ENCODE data around the gene FOLR2.

FOLR2 gene

DNA sequence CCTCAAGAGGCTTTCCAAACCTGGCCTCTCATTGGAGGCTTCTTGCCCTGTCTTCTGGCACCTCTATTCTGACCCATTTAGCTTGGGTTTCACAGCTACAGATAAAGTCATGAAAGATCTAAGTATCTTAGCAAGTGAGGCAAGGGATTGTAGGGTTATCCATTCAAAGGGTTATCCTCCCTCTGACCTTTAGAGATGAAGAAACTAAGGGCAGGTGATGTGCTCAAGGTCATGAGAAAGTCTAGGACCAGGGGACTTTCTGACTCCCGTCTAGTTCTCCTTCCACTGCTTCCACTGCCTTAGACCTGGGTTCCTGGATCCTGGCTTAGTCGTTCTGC is 20.1 kb downstream of the FOLR2 start:
- CTCF ChIA-PET = interaction anchor here (0.7 to 1.8 kb wide), 3 partner anchors 14 to 194 kb away, joined by 3 to 7 read pairs (median 3); no protein-coding TSS in a partner anchor
- TF ChIP-seq FOXA1 (IDR thresholded peaks at IDR 0.05) (no peak), HDGF (IDR thresholded peaks at IDR 0.05; ENCODE audit: borderline replicate concordance) (no peak), FOXK2 (IDR thresholded peaks at IDR 0.05) (no peak), FOXM1 (IDR thresholded peaks at IDR 0.05; ENCODE audit: borderline replicate concordance) (no peak), ZNF384 (IDR thresholded peaks at IDR 0.05) (no peak), SUZ12 (IDR thresholded peaks at IDR 0.05) (no peak), TARDBP (IDR thresholded peaks at IDR 0.05) (no peak), LEF1 (IDR thresholded peaks at IDR 0.05; ENCODE audit: borderline replicate concordance) (no peak), BHLHE40 (IDR thresholded peaks at IDR 0.05; ENCODE audit: borderline replicate concordance) (no peak), ARNT (IDR thresholded peaks at IDR 0.05) (no peak), L3MBTL2 (conservative IDR thresholded peaks at IDR 0.05) (no peak)
- TF ChIP-seq, protein P1, sequence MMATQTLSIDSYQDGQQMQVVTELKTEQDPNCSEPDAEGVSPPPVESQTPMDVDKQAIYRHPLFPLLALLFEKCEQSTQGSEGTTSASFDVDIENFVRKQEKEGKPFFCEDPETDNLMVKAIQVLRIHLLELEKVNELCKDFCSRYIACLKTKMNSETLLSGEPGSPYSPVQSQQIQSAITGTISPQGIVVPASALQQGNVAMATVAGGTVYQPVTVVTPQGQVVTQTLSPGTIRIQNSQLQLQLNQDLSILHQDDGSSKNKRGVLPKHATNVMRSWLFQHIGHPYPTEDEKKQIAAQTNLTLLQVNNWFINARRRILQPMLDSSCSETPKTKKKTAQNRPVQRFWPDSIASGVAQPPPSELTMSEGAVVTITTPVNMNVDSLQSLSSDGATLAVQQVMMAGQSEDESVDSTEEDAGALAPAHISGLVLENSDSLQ (IDR thresholded peaks at IDR 0.05) = no peak
- no peak for DNase-seq (ENCODE audit: extremely low spot score)
- POLR2A ChIA-PET = interaction anchor here (5.8 kb wide), 1 partner anchor 13 kb away, joined by 45 read pairs; the partner anchor contains the start of gene INPPL1

DNA sequence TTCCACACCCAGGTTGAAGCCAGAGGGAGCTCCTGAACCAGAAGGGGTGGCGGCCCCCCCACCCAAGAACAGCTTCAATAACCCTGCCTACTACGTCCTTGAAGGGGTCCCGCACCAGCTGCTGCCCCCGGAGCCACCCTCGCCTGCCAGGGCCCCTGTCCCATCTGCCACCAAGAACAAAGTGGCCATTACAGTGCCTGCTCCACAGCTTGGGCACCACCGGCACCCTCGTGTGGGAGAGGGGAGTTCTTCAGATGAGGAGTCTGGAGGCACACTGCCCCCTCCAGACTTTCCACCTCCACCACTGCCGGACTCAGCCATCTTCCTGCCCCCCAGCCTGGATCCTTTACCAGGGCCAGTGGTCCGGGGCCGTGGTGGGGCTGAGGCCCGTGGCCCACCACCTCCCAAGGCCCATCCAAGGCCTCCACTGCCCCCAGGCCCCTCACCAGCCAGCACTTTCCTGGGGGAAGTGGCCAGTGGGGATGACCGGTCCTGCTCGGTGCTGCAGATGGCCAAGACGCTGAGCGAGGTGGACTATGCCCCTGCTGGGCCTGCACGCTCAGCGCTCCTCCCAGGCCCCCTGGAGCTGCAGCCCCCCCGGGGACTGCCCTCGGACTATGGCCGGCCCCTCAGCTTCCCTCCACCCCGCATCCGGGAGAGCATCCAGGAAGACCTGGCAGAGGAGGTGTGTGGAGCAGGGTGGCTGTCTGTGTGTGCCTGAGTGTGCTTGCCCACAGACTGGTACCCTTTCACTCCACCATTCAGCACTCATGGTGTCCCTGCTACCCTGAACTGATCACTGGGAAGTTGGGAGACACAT is 20.7 kb downstream of the FOLR2 start:
- TF ChIP-seq ZNF384 (IDR thresholded peaks at IDR 0.05) (no peak), FOXA1 (IDR thresholded peaks at IDR 0.05) (no peak), ARNT (IDR thresholded peaks at IDR 0.05) (no peak), FOXM1 (IDR thresholded peaks at IDR 0.05; ENCODE audit: borderline replicate concordance) (no peak), ELF4 (IDR thresholded peaks at IDR 0.05) (no peak), LEF1 (IDR thresholded peaks at IDR 0.05; ENCODE audit: borderline replicate concordance) (no peak), NFRKB (IDR thresholded peaks at IDR 0.05) (no peak), TARDBP (IDR thresholded peaks at IDR 0.05) (no peak), HDGF (IDR thresholded peaks at IDR 0.05; ENCODE audit: borderline replicate concordance) (no peak), L3MBTL2 (conservative IDR thresholded peaks at IDR 0.05) (no peak), SUZ12 (IDR thresholded peaks at IDR 0.05) (no peak), BHLHE40 (IDR thresholded peaks at IDR 0.05; ENCODE audit: borderline replicate concordance) (no peak), SP1 (IDR thresholded peaks at IDR 0.05) (no peak), CTBP1 (IDR thresholded peaks at IDR 0.05; ENCODE audit: borderline replicate concordance) (no peak), FOXK2 (IDR thresholded peaks at IDR 0.05) (no peak)
- TF ChIP-seq, protein P1 (IDR thresholded peaks at IDR 0.05) = no peak
- DNase-seq (ENCODE audit: extremely low spot score) = no peak
- ChIA-PET CTCF (interaction anchor here (0.6 to 1.8 kb wide), 5 partner anchors 11 to 212 kb away, joined by 3 to 7 read pairs (median 5); no protein-coding TSS in a partner anchor), POLR2A (interaction anchor here (5.8 kb wide), 1 partner anchor 13 kb away, joined by 45 read pairs; the partner anchor contains the start of gene INPPL1)

DNA sequence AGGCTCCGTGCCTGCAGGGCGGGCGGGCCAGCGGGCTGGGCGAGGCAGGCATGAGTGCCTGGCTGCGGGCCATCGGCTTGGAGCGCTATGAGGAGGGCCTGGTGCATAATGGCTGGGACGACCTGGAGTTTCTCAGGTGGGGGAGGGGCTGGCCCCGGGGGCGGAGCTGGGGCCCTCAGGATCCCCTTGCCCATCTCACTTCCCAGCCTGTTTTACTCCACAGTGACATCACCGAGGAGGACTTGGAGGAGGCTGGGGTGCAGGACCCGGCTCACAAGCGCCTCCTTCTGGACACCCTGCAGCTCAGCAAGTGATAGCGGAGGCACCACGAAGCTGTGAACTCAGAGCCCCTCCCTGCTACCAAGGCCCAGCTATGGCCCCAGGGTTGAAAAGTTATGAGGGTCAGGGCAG is 21.5 kb downstream of the FOLR2 start:
- ChIA-PET CTCF (interaction anchor here (0.6 to 1.6 kb wide), 5 partner anchors 11 to 213 kb away, joined by 3 to 7 read pairs (median 3); no protein-coding TSS in a partner anchor), POLR2A (interaction anchor here (5.8 kb wide), 1 partner anchor 14 kb away, joined by 45 read pairs; the partner anchor contains the start of gene INPPL1)
- peak; percentile 85 for DNase-seq (ENCODE audit: extremely low spot score)
- TF ChIP-seq NFRKB (IDR thresholded peaks at IDR 0.05) = no peak
- no peak for TF ChIP-seq FOXK2 (IDR thresholded peaks at IDR 0.05)
- no peak for TF ChIP-seq SUZ12 (IDR thresholded peaks at IDR 0.05)
- no peak for TF ChIP-seq SP1 (IDR thresholded peaks at IDR 0.05)
- TF ChIP-seq ZNF384 (IDR thresholded peaks at IDR 0.05) = no peak
- TF ChIP-seq CTBP1 (IDR thresholded peaks at IDR 0.05; ENCODE audit: borderline replicate concordance) = no peak

DNA sequence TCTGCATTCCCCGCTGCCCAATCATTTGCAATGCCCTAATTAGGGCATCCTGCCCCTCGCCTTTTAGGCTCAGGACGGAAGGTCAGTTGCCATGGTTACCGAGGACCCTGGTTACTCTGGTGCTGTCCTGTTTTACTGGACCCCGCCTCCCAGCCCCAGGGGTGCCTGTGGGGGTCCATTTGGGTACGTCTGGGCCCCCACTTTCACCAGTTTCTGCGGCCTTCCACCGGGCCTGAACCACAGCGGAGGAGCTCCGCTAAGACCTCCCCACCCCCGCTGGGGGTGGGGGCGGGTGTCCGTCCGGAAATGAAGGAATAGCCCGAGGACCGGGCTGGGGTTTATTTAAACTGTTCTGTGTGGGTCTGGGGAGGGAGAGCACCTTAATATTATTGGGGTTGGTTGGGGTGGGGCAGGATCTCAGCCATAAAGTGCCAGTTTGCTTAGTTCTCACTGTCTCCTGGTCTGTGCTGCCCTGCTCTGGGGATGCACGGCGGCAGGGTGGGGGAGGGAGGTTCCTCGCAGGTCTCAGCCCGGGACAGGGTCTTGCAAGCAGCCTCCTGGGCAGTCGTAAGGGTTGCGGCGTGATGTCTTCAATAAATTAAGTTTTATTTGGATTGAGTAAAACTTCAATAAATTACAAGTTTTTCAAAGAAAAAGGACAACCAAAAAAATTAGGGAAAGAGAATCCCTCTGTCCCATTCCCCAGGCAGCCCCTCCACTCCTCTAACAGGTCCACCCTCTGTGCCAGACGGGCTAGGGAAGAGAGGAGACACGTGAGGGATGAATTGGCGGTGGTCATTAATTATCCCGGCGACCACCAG is 22.1 kb downstream of the FOLR2 start:
- ChIA-PET POLR2A (interaction anchor here (5.8 kb wide), 1 partner anchor 15 kb away, joined by 45 read pairs; the partner anchor contains the start of gene INPPL1), CTCF (interaction anchor here (1.0 to 1.6 kb wide), 4 partner anchors 13 to 213 kb away, joined by 3 to 7 read pairs (median 4); no protein-coding TSS in a partner anchor)
- no peak for TF ChIP-seq SP1 (IDR thresholded peaks at IDR 0.05)
- TF ChIP-seq BHLHE40 (IDR thresholded peaks at IDR 0.05; ENCODE audit: borderline replicate concordance) = no peak
- DNase-seq (ENCODE audit: extremely low spot score) = no peak

DNA sequence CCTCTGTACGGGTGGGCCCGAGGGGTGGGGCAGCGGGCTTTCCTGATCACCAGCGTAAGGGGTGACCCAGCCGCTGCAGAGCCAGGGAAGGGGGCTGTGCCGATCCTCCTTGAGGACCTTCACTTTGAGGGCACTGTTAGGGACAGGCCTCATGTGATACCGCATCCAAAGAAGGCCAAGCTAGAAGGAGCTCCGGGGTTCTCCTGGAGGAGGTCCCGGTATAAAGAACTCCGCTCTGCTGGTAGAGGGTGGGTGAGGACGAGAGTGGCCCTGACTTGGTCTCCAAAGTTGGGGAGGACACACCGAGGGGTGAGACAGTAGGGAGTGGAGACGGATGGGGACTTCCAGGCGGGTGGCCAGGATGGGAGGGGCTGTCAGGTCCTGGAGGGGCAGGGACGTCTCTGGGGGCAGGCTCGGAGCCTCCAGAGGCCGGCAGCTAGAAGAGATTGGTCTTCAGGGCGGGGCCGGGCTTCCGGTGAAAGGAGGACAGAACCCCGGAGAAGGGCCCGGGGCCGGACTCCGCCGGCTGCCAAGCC is 22.8 kb downstream of the FOLR2 start:
- no peak for TF ChIP-seq L3MBTL2 (conservative IDR thresholded peaks at IDR 0.05)
- TF ChIP-seq ARNT (IDR thresholded peaks at IDR 0.05) = no peak
- TF ChIP-seq, protein P1 (IDR thresholded peaks at IDR 0.05) = no peak
- no peak for TF ChIP-seq HDGF (IDR thresholded peaks at IDR 0.05; ENCODE audit: borderline replicate concordance)
- TF ChIP-seq SP1 (IDR thresholded peaks at IDR 0.05) = no peak
- no peak for TF ChIP-seq FOXM1 (IDR thresholded peaks at IDR 0.05; ENCODE audit: borderline replicate concordance)
- no peak for TF ChIP-seq LEF1 (IDR thresholded peaks at IDR 0.05; ENCODE audit: borderline replicate concordance)
- TF ChIP-seq NFRKB (IDR thresholded peaks at IDR 0.05) = no peak
- TF ChIP-seq FOXA1 (IDR thresholded peaks at IDR 0.05) = no peak
- no peak for TF ChIP-seq CTBP1 (IDR thresholded peaks at IDR 0.05; ENCODE audit: borderline replicate concordance)
- TF ChIP-seq ZNF384 (IDR thresholded peaks at IDR 0.05) = no peak
- no peak for TF ChIP-seq TARDBP (IDR thresholded peaks at IDR 0.05)
- TF ChIP-seq FOXK2 (IDR thresholded peaks at IDR 0.05) = no peak
- TF ChIP-seq SUZ12 (IDR thresholded peaks at IDR 0.05) = no peak
- TF ChIP-seq BHLHE40 (IDR thresholded peaks at IDR 0.05; ENCODE audit: borderline replicate concordance) = no peak
- no peak for DNase-seq (ENCODE audit: extremely low spot score)
- ChIA-PET CTCF (no interaction called here), POLR2A (interaction anchor here (5.8 kb wide), 1 partner anchor 15 kb away, joined by 45 read pairs; the partner anchor contains the start of gene INPPL1)

Data from HEK293T (cell line).